Measurements from ENCODE around the gene ANKH. TPM values are rescaled to one million over a fixed set of nuclear protein-coding genes. Genes with fewer than 3 reads are reported as not detected.

Gene ANKH
- total and polyA plus RNA-seq, 2 experiments from 2014 or later, result 27.6 to 29.9 TPM

DNA sequence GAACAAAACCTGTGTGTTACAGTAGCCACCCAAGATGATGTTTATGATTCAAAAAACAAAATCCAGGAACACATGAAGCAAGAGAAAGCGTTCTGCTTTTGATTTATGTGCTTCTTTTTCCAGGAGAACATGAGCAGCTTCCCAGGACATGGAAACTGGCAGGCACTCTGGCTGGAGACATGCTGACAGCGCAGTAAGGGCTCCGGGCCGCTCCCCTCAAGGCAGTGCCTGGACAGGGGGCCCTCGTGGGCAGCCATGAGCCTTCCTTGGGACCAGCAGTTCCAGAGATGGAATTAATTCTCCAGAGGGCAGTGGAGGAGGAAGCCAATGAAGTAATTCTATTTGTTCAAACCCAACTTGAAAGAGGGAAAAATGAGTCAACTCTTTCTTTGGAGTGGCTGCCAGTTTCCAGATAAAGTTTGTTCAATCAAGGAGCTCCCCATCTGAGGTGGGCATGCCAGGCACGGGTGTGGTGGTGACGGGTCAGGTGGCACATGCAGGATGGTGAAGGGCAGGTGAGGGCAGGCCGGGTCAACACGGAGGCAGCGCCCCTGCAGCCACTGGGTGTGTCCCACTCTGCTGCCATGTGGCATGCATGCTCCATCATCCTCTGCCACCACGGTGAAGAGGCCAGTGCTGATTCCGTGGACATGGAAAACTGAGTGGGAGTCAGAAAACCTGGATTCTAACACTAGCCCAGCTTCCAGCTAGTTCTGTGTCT is 123.2 kb downstream of the ANKH start:
- no peaks in the 10 kb centered on the region for H3K4me1 ChIP-seq (ENCODE audit: insufficient read depth)
- H3K27me3 ChIP-seq, result no peaks in the 10 kb centered on the region
- H3K27ac ChIP-seq, result no peak overlapping the region
- no peak for DNase-seq (ENCODE audit: low spot score)
- no peak overlapping the region for H3K4me2 ChIP-seq
- no peak overlapping the region for H2AFZ ChIP-seq
- H3K4me3 ChIP-seq, result no peak overlapping the region
- TF ChIP-seq EZH2 (IDR thresholded peaks at IDR 0.05; ENCODE audit: borderline replicate concordance), result no peak
- TF ChIP-seq CTCF (IDR thresholded peaks at IDR 0.05; ENCODE audit: poor library complexity), result no peak
- TF ChIP-seq EZH2phosphoT487 (IDR thresholded peaks at IDR 0.05; ENCODE audit: low read depth, severe bottlenecking, unreplicated experiment), result no peak
- H3K9me2 ChIP-seq (replicated peaks; ENCODE audit: insufficient read depth), result no peaks in the 10 kb centered on the region
- H3K9me3 ChIP-seq (ENCODE audit: low read depth), result no peaks in the 10 kb centered on the region
- 86% methylated on average over 12 of the region's 12 CpGs for WGBS (ENCODE audit: low lambda C conversion rate, missing lambda C conversion rate)
- no peaks in the 10 kb centered on the region for H4K20me1 ChIP-seq (ENCODE audit: insufficient read depth, poor library complexity, severe bottlenecking)
- H3K36me3 ChIP-seq (replicated peaks; ENCODE audit: insufficient read depth, low read depth), result no peaks in the 10 kb centered on the region
- H3K79me2 ChIP-seq, result no peaks in the 10 kb centered on the region

- Histone ChIP-seq H2AFZ (no peak overlapping the region), H3K9me2 (replicated peaks; ENCODE audit: insufficient read depth) (no peaks in the 10 kb centered on the region), H3K27ac (no peak overlapping the region), H3K4me3 (no peak overlapping the region), H3K27me3 (no peaks in the 10 kb centered on the region), H3K9me3 (ENCODE audit: low read depth) (no peaks in the 10 kb centered on the region), H3K4me1 (ENCODE audit: insufficient read depth) (no peaks in the 10 kb centered on the region), H3K4me2 (no peak overlapping the region), H3K79me2 (no peaks in the 10 kb centered on the region), H3K36me3 (replicated peaks; ENCODE audit: insufficient read depth, low read depth) (no peaks in the 10 kb centered on the region), H4K20me1 (ENCODE audit: insufficient read depth, poor library complexity, severe bottlenecking) (no peaks in the 10 kb centered on the region)
- DNase-seq (ENCODE audit: low spot score), result no peak
- WGBS (ENCODE audit: low lambda C conversion rate, missing lambda C conversion rate), result 97% methylated on average over 14 of the region's 14 CpGs
- TF ChIP-seq EZH2 (IDR thresholded peaks at IDR 0.05; ENCODE audit: borderline replicate concordance), result no peak
Observed at GRCh38 chr5:14745753-14746152, 125.8 kb downstream of the ANKH start.

DNA sequence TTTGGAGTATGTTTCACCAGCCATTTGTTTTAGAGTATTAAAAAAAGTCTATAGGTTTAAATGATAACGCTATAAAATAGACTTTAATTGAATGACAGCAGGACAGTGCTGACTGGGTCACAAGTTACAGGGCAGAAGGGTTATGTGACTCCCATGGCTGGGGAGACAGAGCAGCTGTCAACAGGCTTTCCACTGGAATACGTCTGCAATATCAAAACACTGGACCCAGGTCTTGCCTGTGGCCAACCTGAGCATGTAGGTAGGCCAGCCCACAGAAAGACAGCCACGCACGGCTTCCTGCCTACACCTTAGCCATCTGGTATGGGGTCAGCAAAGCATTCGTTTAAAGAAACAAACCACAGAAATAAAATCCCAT is 126.4 kb downstream of the ANKH start:
- Histone ChIP-seq H3K4me3 (no peak overlapping the region), H3K4me2 (no peak overlapping the region), H3K9me3 (ENCODE audit: low read depth) (no peaks in the 10 kb centered on the region), H3K27me3 (no peaks in the 10 kb centered on the region), H3K36me3 (replicated peaks; ENCODE audit: insufficient read depth, low read depth) (no peaks in the 10 kb centered on the region), H4K20me1 (ENCODE audit: insufficient read depth, poor library complexity, severe bottlenecking) (no peaks in the 10 kb centered on the region), H3K79me2 (no peaks in the 10 kb centered on the region), H3K9me2 (replicated peaks; ENCODE audit: insufficient read depth) (no peaks in the 10 kb centered on the region), H2AFZ (no peak overlapping the region), H3K4me1 (ENCODE audit: insufficient read depth) (no peaks in the 10 kb centered on the region), H3K27ac (no peak overlapping the region)
- DNase-seq (ENCODE audit: low spot score), result no peak
- TF ChIP-seq EZH2phosphoT487 (IDR thresholded peaks at IDR 0.05; ENCODE audit: low read depth, severe bottlenecking, unreplicated experiment) (no peak), EZH2 (IDR thresholded peaks at IDR 0.05; ENCODE audit: borderline replicate concordance) (no peak), CTCF (IDR thresholded peaks at IDR 0.05; ENCODE audit: poor library complexity) (no peak)
- 91% methylated on average over 5 of the region's 5 CpGs for WGBS (ENCODE audit: low lambda C conversion rate, missing lambda C conversion rate)

DNA sequence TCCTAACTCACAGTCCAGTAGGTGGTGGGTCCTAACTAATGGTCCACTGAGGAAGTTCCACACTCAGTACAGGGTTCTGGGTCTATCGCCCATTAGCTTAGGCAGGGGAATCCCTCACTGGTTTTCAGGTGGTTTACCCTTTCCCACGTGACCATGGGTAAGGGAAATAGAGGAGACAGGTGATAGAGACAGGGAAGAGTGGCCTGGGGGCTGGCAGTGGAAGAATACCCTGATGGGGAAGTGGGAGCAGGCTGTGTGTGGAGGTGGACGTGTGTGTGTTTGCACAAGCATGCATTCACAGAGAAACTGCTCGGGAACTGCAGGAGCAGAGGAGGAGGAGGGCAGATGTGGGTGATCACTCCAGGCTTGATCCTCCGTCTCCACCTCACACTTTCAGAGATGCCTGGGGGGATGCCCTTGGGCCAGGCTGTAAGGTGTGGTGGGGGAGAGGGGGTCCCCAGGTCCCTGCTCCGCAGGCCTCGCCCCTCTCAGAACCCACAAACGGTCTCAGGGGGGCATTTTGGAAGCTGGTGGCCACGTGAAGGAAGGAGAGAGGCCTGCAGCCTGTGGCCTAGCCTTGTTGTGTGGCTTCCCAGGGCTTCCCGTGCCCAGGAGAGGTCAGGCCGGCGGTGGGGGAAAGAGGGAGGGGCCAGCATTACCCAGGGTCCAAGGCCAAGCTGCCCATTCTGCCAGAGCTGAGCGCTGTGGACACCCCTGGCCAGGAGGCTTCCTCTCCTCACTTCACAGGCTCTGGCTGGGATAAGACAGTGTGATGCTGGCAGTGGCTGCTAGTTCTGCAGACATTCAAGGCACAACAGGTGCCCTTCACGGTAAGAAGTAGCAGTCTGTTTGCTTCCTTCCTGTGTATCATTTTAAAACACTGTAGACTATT is 127.0 kb downstream of the ANKH start:
- no peaks in the 10 kb centered on the region for H3K4me1 ChIP-seq (ENCODE audit: insufficient read depth)
- no peak overlapping the region for H3K4me3 ChIP-seq
- no peak overlapping the region for H3K4me2 ChIP-seq
- DNase-seq (ENCODE audit: low spot score), result no peak
- H3K36me3 ChIP-seq (replicated peaks; ENCODE audit: insufficient read depth, low read depth), result no peaks in the 10 kb centered on the region
- no peaks in the 10 kb centered on the region for H3K9me2 ChIP-seq (replicated peaks; ENCODE audit: insufficient read depth)
- H3K27me3 ChIP-seq, result no peaks in the 10 kb centered on the region
- no peak overlapping the region for H3K27ac ChIP-seq
- H3K9me3 ChIP-seq (ENCODE audit: low read depth), result no peaks in the 10 kb centered on the region
- TF ChIP-seq CTCF (IDR thresholded peaks at IDR 0.05; ENCODE audit: poor library complexity) (no peak), EZH2 (IDR thresholded peaks at IDR 0.05; ENCODE audit: borderline replicate concordance) (no peak), EZH2phosphoT487 (IDR thresholded peaks at IDR 0.05; ENCODE audit: low read depth, severe bottlenecking, unreplicated experiment) (no peak)
- H3K79me2 ChIP-seq, result no peaks in the 10 kb centered on the region
- WGBS (ENCODE audit: low lambda C conversion rate, missing lambda C conversion rate), result 93% methylated on average over 14 of the region's 14 CpGs
- no peaks in the 10 kb centered on the region for H4K20me1 ChIP-seq (ENCODE audit: insufficient read depth, poor library complexity, severe bottlenecking)
- H2AFZ ChIP-seq, result no peak overlapping the region
